Dermis blood vessel endothelial cell (primary cell): ENCODE results near the gene SEMA6B. TPM values are rescaled to one million over a fixed set of nuclear protein-coding genes. Genes with fewer than 3 reads are reported as not detected.
"Not testable (repeated sequence)": the region's sequence is repeated elsewhere in the genome, so short reads cannot be mapped to it uniquely, and the experiment has no call there.

ENCODE experiments used
- DNase-seq: peaks from one replicate; pipeline ENCODE4 v3.0.0; 2010
- total RNA-seq: library from RNA; depleted of rRNA; stranded (reverse); fragments of >200 nt; gene quantifications from 2 replicates; pipeline ENCODE4 v1.2.3, GENCODE V29; 2014

The SEMA6B gene
- total RNA-seq, 1 donor from 2014 or later: 143 TPM

DNA sequence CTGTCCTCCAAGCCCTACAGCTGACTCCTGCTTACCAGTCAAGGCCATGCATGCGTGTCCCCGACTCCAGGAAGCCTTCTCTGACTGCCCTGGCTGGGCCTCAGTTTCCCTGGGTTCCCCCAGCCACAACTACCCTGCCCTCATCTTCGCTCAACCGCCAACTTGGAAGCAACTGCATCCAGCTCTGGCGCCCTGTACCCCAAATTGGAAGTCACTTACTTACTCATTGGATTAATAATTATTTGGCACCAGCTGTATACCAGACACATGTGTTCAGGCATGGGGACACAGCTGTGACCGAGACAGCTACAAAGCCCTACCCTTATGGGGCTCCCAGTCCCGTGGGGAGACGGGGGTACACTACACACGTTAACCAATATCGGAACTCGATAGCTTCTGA is 10.9 kb upstream of the SEMA6B start:
- DNase-seq: no peak

DNA sequence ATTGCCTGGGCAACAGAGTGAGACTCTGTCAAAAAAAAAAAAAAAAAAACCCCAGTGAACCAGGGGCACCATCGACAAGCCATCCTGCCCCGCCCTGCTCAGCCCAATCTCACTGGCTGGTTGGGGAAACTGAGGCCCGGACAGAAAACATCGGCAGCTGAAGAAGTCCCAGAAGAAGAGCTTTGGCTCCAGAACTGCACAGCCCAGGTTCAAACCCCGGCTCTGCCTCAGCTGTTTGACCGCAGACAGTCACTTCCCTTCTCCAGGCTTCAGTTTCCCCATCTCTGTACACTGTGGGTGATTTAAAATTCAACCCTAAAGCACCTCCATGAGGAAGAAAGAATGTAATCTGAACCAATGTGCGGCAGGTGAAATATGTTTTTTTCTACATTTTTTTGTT is 9.4 kb upstream of the SEMA6B start:
- DNase-seq: no peak

DNA sequence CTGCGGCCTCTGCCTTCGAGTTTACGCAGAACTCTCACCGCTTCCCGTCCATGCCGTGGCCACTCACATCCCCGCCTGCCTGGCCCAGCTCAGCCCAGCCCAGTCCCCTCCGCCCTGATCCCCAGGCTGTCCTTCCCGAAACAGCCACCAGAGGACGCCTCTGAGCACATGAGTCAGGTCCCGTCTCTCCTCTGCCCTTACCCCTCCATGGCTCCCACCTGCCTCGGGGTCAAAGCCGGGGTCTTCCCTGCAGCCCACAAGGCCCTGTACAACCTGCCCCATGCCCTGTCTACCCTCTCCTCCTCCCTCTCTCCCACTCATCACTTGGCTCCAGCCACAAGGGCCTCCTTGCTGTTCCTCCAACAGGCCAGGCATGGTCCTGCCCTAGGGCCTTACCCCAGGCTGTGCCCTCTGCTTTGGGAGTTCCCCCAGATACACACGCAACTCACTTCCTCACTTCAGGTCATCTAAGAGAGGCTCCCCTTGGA is 8.1 kb upstream of the SEMA6B start:
- peak; percentile 94 for DNase-seq

DNA sequence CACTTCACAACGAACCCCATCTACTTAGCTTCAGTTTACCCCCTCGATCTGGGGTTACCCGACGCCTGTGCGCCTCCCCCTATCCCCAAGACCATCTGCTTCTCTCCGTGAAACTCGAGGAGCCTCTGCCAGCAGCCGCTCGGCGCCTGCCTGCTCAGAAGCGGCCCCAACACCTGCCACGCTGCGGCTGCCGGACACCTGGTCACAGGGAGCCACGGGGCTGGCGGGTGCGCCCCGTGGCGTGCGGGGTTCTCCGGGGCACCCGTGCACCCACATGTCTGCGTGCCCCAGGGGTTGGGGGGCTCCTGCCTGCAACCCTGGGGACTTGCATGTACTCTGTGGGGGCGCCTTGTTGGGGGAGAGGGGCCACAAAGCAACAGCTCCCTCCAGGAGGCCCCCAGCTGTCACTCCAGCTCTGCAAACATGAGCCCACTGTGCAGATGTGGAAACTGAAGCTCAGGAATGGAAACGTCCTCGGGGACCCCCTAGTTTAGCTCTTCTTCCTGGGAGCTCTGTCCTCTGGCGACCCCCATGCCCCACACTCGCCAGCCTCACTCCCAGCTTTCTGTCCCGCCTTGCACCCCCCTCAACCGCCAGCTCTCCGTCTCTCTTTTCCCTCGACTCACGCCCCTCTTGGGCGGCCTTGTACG is 7.0 kb upstream of the SEMA6B start:
- no peak for DNase-seq

DNA sequence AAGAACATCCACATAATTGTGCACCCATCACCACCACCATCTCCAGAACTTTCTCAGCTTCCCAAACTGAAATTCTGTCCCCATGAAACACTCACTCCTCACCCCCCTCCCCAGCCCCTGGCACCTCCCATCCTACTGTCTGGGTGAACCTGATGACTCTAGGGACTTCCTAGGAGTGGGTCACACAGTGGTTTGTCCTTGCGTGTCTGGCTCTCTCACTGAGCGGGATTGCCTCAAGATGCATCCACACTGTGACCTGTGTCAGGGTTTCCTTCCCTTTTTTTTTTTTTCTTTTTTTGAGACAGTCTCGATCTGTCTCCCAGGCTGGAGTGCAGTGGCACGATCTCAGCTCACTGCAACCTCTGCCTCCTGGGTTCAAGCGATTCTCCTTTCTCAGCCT is 4.1 kb upstream of the SEMA6B start:
- DNase-seq: not testable (repeated sequence)

DNA sequence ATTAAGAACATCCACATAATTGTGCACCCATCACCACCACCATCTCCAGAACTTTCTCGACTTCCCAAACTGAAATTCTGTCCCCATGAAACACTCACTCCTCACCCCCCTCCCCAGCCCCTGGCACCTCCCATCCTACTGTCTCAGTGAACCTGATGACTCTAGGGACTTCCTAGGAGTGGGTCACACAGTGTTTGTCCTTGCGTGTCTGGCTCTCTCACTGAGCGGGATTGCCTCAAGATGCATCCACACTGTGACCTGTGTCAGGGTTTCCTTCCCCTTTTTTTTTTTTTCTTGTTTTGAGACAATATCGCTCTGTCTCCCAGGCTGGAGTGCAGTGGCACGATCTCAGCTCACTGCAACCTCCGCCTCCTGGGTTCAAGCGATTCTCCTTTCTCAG is 2.6 kb upstream of the SEMA6B start:
- DNase-seq: not testable (repeated sequence)

DNA sequence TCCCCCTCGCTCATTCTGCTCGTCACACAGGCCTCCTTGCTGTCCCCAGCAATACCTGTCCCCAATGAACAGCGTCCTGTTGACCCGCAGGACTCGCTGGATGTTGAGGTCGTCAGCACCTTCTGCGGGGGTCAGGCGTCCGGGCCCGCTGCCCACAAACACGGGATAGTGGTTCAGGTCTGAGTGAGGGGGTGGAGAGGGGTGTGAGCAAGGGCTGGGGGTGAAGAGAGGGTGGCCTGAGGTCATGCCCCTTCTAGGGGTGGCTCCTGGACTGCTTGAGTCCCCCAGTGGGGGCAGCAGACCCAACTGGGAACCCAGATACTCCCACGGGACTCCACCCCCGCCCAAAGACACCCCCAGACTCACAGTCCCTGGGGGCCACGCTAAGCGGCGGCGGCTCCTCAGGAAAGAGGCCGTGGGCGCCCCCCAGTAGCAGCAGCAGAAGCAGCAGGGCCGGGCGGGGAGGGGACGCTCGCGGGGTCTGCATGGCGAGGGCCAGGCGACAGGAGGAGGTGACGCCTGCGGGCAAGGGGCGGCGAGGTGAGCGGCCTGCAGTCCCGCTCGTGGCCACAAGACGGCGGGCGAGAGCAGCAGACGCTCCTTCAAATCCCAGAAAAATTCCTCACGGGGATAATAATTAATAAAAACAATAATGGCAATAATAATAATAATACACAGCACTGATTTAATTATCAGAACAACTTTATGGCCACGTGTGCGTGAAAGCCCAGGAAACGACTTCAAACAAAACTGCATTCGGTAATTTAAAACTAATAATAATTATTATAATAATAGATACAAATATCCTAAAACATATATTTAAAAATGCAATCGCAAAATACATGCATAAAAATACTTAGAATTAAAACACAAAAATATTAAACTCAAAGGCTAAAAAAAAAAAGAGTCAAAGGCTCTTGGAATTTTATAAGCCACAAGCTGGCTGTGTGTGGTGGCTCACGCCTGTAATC is 1.2 kb downstream of the SEMA6B start:
- DNase-seq: peak; percentile 79

DNA sequence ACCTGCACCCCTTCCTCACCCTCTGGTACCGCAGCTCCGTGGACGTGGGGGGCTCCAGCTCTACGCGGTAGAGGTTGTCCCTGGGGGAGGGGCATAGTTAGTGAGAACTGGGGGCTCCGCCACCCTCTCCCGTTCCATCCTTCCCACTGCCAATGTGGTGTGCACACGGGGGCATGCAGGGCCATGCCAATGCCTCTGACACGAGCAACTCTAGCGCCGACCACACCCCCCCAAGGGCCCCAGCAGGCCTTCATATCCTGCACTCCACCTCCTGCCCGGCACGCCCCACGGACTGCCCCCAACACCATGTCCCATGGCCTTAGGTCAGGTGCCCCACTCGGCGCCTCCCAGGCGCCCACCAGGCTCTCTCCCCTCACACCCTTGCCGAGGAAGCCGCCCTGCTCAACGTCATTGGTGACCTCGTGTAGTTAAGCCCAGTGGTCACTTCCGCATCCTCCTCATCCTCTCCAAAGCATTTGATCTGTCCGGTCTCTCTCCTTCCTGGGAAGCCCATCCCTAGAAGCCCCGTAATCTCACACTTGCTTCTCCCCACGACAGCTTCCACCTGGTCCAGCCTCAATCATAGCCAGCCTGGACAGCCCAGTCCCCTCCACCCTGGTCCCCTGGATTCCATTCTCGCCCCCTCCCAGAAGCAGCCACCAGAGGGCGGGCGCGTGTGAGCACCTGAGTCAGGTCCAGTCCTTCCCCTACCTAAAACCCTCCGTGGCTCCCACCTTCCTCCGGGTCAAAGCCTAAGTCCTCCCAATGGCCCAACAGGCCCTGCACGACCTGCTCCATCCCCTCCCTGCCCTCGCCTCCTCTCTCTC is 2.1 kb downstream of the SEMA6B start:
- DNase-seq: peak; percentile 75

DNA sequence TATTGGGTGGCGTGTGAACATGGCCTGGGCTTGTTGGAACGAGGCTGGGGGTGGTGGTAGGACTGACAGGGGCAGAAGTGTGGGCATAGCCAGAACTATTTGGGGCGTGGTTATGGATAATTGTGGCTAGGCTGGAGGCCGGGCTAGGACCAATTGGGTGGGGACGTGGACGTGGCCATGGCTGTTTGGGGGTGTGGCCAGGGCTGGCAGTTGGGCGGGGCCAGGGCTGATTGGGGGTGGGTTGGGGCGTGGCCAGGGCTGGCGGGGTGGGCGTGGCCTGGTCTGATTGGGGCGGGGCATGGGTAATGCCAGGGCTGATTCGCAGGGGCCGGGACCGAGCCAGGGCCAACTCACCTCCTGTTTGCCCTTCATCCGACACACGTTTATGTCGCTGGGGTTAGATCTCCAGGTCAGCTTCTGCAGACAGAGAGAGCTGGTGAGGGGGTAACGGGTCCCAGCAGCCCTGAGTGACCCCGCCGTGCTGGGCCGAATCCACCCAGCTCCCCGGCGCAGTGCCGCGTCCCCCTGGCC is 2.8 kb downstream of the SEMA6B start:
- DNase-seq: peak; percentile 90

DNA sequence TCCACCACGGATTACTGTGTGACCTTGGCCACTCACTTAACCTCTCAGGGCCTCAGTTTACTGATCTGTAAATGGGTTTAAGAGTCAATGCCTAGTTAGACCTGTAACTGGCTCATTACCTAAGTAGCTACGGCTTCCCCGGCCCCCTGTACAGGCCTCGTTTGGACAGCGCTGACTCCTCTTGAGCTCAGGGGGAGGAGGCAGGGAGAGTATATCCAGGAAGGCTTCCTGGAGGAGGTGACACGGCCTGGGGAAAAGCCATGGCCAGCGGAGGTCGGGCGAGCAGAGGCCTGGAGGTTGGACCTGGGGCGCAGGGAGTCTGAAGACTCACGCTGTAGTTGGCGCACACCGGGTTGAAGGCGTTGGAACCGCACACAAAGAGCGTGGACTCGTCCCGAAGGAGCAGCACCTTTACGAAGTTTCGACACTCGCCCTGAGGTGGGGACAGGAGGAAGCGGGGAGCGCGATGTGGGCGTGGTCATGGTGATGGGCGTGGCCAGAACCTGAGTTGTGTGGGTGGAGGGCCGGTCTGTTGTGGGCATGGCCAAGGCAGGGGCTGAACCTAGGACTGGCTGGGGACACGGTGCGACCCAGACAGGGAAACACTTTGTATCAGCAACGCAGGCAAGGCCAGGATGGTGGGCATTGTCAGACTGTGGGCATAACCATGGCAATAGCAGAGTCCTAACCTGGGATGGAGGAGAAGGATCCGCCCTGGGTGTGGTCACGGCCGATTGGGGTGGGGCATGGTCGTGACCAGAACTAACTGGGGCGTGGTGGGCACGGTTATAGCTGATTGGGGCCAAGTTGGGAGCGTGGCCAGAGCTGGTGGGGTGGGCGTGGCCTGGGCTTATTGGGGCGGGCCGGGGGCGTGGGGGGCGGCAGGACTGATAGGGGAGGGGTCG is 3.6 kb downstream of the SEMA6B start:
- no peak for DNase-seq

DNA sequence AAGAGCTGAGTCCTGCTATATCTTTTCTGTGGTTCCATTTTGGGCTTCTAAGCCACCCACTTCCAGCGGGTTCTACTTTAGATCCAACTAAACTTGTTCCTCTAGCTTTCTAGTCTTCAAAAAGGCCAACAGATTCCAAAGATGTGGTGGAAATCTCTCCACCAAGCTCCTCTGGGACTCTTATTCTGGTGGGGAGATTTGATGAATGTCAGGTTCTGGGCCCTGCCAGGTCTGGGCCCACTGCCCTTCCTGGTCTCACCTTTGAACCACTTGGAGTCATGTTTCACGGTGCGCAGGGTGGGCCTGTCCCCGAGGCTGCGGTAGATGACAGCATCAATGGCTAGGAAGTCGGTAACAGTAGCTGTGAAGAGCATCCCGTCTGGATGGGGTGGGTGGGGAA is 4.8 kb downstream of the SEMA6B start:
- DNase-seq: no peak

DNA sequence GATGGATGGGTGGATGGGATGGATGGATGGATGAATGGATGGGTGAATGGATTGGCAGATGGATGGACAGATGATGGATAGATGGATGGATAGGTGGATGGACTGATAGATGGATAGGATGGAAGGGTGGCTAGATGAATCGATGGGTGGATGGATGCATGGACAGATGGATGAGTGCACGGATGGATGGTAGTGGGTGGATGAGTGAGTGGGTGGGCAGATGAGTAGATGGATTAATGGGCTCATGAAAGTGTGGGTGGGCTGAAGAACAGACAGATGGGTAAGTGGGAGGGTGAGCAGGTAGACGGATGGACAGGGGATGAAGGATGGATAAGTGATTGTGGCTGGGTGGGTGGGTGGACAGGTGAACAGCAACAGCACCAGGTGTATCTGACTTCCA is 5.7 kb downstream of the SEMA6B start:
- DNase-seq: no peak

DNA sequence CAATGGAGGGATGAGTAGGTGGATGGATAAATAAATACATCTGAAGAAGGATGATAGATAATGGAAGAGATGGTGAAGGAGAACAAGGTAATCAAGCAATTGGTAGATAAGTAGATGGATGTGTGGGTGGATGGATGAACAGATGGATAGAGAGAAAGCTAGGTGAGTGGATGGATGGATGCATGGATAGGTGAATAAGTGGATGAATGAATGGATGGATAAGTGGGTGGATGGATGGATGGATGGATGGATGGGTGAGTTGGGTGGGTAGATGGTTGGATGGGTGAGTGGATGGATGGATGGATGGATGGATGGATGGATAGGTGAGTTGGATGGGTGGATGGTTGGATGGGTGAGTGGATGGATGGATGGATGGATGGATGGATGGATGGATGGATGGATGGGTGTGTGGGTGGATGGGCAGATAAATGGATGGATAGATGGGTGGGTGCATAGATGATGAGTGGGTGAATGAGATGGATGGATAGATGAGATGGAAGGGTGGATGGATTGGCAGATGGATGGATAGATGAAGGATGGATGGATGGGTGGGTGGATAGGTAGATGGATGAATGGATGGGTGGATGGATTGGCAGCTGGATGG is 6.3 kb downstream of the SEMA6B start:
- DNase-seq: no peak

DNA sequence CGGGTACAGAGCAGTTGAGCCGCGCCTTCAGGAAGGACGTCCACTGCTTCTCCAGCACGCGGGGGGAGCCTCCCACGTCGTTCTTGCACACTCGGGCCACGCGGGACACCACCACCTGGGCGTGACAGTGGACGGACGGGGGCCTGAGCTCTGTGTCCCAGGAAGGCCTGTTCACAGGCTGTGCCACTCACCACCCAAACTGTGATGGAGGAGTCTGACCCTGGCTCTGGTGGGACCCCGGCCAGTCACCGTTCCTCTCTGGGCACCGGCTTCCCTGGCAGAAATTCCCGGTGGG is 7.0 kb downstream of the SEMA6B start:
- no peak for DNase-seq

DNA sequence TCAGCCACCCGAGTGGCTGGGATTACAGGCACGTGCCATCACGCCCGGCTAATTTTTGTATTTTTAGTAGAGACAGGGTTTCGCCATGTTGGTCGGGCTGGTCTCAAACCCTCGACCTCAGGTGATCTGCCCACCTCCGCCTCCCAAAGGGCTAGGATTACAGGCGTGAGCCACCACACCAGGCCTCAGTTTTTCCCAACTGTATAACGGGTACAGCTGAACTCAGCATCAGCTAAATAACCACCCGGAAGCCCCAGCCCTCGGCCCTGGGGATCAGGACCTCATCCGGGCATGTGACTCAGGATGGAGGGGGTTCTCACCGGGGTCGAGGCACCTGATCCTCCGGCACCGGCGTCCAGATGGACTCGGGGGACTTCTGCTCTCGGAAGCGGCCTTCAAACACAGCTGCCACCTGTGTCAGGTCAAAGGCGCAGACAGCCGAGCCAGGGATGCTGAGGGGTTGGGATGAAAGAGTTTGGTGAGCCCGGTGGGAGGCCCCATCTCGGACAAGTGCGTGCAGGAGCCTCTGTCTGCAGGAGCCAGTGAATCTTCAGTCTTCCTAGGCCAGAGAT is 8.9 kb downstream of the SEMA6B start:
- DNase-seq: no peak

DNA sequence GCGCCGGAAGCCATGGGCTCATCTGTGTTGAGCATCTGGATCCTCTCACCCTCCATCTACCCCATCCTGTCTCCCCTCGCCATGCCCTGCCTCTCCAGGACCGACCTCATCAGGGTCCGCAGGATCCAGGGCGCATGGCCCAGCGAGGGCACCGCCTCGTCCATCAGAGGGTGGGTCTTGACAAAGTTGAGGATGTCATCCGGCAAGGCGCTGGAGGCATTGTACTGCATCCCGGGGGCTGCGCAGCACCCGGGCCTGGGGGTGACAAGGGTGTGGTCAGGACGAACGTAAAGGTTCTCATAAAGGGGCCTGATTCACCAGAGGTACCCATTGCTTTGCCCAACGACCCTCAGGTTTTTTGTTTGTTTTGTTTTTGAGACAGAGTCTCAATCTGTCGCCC is 9.5 kb downstream of the SEMA6B start:
- no peak for DNase-seq

DNA sequence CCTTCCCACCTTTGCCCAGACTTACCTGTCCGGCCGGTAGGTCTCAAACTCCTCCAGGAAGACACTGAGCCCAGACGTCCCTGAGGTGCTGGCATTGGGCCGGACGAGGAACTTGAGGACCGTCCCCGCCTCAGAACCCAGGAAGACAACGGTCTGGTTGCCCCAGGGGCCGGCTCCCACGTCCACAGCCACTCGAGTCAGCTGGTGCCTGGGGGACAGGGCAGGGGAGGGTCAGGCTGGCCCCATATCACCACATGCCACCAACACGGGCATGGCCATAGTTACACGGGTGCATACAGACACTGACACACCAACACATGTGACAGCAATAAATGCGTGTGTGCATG is 11.3 kb downstream of the SEMA6B start:
- DNase-seq: no peak

DNA sequence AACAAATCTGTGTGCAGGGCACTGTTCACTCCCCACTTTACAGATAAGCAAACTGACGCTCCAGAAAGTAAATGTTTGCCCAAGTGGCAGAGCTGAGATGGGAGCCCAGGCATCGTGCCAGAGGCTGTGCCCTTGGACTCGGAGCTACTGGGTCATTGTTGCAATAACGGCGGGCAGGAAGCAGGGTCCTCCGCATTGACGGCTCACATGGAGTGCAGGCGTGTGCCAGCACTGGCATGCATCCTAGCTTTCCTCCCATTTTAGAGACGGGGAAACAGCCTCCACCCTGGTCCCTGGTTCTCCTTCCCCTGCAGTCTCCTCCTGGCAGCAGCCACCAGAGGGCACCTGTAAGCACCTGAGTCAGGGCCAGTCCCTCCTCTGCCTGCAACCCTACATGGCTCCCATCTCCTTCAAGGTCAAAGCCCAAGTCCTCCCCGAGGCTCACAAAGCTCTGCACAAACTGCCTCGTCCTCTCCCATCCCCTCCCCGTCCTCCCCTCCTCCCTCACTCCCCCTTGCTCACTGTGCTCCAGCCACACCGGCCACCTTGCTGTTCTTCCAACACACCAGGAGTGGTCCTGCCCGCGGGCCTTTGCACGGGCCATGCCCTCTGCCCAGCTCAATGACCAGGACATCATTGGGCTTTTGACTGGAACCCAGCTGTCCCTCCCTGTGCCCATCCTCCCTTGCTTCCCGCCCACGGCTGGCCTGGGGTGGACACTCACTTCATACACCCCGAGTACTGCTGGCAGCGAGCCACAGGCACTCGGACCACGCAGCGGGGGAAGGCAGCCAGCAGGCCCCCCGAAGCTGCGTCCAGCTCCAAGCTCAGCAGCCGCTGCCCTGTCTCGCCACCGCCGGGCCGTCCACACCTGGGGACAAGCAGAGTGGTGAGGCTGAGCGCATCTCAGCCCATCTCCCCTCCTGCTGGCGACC is 11.9 kb downstream of the SEMA6B start:
- peak; percentile 53 for DNase-seq

DNA sequence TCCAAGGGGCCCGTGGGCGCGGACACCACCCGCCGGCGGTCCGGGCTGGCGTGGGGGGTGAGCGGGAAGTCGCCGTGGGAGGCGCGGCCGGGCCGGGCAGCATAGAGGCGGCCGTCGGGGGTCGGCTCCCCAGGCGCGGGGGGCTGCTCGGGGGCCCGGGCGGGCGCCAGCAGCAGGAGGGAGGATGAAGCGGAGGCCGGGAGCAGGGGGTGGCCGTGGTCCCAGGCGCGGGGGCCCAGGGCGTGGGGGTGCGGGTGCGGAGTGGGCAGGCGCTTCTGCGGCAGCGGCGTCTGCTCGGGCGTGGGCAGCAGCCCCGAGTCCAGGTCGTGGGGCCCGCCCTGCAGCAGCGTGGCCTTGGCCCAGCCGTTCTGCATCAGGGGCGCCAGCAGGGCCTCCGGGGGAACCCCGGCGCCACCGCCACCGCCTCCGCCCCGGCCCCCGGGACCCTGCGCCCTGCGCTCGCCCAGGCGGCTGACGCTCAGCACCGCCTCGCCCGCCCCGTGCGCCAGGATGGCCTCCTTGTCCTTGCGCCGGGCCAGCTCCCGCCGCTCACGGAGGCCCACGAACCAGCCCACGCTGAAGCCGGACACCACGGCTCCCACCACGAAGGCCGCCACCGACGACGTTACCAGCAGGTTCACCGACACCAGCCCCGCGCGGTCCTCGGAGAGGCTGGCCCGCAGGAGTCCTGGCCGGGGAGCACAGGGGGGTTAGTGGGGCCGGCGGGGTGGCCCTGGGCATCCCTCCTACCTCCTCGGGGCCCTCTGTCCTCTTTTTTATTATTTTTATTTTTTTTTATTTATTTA is 15.4 kb downstream of the SEMA6B start:
- DNase-seq: no peak
